Ramos (cell line): ENCODE results near the gene CCND3.
"Not testable (repeated sequence)": the region's sequence is repeated elsewhere in the genome, so short reads cannot be mapped to it uniquely, and the experiment has no call there.

Experiments
- in situ Hi-C: fragments of 300-500 bp; cut with MboI; formaldehyde crosslinking; loops from one replicate; pipeline ENCODE4 v1.14.3; 2022; ENCODE audit warnings: low sequenced_read_pairs; ENCODE audit not compliant: unreplicated experiment

CCND3 gene

GRCh38 chr6:41954668-41955067 lies 13.1 kb upstream of the CCND3 start:
- in situ Hi-C loops, result no loop called here

- in situ Hi-C loops, result no loop called here
Measured at GRCh38 chr6:41947581-41948220, 6.1 kb upstream of the CCND3 start.

- in situ Hi-C loops, result no loop called here
Measured at GRCh38 chr6:41943456-41943855, 1.8 kb upstream of the CCND3 start.

GRCh38 chr6:41942882-41943281 lies 1.3 kb upstream of the CCND3 start:
- in situ Hi-C loops, result not testable (repeated sequence)

GRCh38 chr6:41942067-41942851 lies 651 bp upstream of the CCND3 start:
- in situ Hi-C loops, result no loop called here

- in situ Hi-C loops, result no loop called here
Measured at GRCh38 chr6:41940759-41941279, 789 bp downstream of the CCND3 start.

GRCh38 chr6:41939848-41940758 lies 1.5 kb downstream of the CCND3 start:
- in situ Hi-C loops, result no loop called here

GRCh38 chr6:41939176-41939847 lies 2.3 kb downstream of the CCND3 start:
- in situ Hi-C loops, result no loop called here

- in situ Hi-C loops, result no loop called here
Measured at GRCh38 chr6:41938590-41939175, 2.9 kb downstream of the CCND3 start.

- in situ Hi-C loops, result no loop called here
Measured at GRCh38 chr6:41937861-41938574, 3.6 kb downstream of the CCND3 start.

- in situ Hi-C loops, result no loop called here
Measured at GRCh38 chr6:41937472-41937860, 4.1 kb downstream of the CCND3 start.

- in situ Hi-C loops, result no loop called here
Measured at GRCh38 chr6:41936073-41936837, 5.4 kb downstream of the CCND3 start.

- in situ Hi-C loops, result no loop called here
Measured at GRCh38 chr6:41935685-41936072, 5.9 kb downstream of the CCND3 start.

- in situ Hi-C loops, result no loop called here
Measured at GRCh38 chr6:41935193-41935574, 6.4 kb downstream of the CCND3 start.

- in situ Hi-C loops, result loop anchor here (5.0 kb wide), 1 partner anchor 108 kb away; no protein-coding TSS in a partner anchor
Measured at GRCh38 chr6:41934278-41935192, 7.1 kb downstream of the CCND3 start.

- in situ Hi-C loops, result loop anchor here (5.0 kb wide), 1 partner anchor 110 kb away; no protein-coding TSS in a partner anchor
Measured at GRCh38 chr6:41932378-41932777, 9.2 kb downstream of the CCND3 start.

- in situ Hi-C loops, result loop anchor here (5.0 kb wide), 1 partner anchor 111 kb away; no protein-coding TSS in a partner anchor
Measured at GRCh38 chr6:41931792-41932191, 9.8 kb downstream of the CCND3 start.
